Nucleus accumbens (tissue), 56 donors: ENCODE data around the gene ROCK2.

Experiments used
- DNase-seq, 56 donors: peaks; one replicate each; lab custom pipeline; 2025; lab: John Stamatoyannopoulos, UW

ROCK2 gene

GRCh38 chr2:11368059-11368572 lies 23.7 kb upstream of the ROCK2 start:
- peak in 15 of 56 donors; percentile 11 to 62 (median 41) for DNase-seq

DNA sequence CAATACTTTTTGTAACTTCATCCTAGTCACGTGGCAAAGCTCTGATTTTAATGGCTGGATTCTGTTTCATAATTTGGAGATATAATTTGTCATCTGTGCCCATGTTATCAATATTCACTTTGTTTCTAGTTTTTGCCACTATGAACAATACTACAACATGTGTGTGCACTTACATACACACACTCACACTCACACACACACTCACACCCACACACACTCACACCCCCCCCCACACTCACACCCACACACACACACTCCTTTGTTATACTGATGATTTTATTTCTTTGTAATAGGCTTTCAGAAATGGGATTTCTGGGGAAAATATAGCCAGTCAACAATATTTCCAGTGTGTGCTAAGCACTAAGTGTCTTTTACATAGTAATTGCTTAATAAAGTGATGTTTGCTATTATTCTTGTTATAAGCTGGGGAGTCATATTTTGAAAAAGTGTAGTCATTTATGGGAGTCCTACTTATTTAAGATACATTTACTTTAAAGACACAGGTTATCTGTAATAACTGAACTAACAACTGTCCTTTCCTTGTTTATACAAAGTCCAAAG lies 22.8 kb upstream of the ROCK2 start:
- DNase-seq: no peak

DNA sequence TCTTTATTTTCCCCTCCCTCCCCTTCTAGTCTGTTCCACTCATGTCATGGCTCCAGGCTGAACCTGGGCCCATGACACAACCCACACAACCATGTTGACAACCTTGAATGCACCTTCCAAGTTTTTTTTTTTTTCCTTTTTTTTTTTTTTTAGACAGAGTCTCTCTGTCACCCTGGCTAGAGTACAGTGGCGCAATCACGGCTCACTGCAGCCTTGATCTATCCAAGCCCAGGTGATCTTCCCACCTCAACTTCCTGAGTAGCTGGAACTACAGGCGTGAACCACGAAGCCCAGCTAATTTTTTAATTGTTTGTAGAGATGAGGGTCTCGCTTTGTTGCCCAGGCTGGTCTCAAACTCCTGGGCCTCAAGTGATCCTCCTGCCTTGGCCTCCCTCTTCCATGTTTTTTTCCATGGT lies 21.9 kb upstream of the ROCK2 start:
- DNase-seq: no peak

DNA sequence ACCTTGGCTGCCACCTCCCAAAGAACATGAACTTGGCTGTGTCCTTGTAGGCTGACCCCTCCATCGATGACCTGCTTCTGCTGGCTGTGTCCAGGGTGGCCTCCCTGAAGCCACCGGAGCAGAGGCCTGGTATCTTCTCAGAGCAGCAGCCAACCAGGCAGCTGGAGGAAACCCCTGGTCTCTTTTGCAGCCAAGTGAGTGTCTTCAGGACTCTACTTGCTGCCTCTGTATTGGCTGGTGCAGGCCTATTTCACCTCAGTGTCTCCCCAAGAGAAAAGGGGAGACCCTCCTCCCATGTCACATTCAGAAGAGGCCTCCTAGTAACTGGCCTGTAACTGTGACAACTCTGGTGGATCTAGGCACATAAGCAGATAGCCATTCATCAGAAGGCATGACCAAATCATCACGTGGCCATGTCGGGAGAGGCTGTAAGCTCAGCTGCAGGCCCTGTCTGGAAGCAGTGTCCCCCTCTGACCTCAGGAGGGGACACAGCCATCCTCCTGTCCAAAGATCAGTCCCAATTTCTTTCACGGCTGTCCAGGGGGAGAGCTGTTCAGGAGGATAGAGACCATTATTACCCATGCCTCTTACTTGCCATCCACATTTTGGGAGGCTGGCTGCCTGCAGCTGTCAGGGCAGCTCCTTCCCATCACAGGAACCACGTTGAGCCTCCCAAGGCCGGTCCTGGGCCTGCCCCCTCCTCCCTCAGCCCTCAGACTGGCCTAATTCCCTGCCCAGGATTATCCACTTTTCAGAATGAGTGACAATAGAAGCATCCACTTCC lies 20.9 kb upstream of the ROCK2 start:
- DNase-seq: no peak

GRCh38 chr2:11364565-11364887 lies 20.1 kb upstream of the ROCK2 start:
- DNase-seq: no peak

GRCh38 chr2:11363868-11364564 lies 19.6 kb upstream of the ROCK2 start:
- DNase-seq: no peak

GRCh38 chr2:11359865-11360264 lies 15.4 kb upstream of the ROCK2 start:
- DNase-seq: no peak

DNA sequence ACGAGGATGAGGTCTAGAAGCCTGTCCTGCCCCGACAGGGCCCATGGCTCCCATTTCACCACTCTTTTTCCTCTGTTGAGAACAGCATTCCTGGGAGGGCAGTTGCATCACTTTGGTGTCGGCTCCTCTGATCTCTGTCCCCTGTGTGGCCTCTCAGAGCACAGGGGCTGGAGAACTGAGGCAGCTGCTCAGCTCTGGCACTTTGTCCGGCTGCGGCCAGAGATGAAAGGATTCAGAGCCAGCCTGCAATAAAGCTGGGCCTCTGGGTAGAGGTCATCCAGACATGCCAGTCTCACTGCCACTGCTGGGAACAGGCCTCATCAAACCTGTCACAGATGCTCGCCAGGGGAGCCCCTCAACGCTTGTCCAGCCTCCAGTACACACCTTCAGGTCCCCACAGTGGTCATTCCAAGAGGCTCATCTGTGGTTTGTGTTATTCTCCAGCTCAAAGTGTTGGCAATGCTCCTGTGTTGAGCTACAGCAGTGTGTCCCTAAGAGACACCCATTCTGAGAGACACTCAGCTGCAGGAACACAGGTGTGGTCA lies 13.1 kb upstream of the ROCK2 start:
- DNase-seq: no peak

DNA sequence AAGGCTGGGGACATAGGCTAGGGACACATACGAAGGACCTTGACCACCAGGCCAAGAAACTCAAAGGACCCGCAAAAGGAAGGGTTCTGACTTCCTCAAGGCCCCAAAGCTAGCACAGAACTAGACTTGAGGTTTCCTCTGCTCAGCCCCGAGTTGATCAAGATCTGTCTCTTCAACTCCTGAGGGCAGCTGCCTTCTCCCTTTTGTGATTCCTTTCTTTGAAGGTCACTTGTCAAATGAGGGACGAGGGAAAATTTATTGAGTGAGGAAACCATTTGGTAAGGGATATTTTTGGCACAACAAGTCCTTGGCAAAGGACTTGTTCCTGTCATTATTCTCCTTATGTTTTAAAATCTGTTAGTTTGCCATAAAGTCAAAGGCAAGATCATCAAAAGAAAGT lies 12.3 kb upstream of the ROCK2 start:
- DNase-seq: no peak

- DNase-seq: peak in 1 of 56 donors; percentile 31
These were observed 11.0 kb upstream of the ROCK2 start for GRCh38 chr2:11355194-11356053.

GRCh38 chr2:11354363-11355154 lies 10.1 kb upstream of the ROCK2 start:
- no peak for DNase-seq

DNA sequence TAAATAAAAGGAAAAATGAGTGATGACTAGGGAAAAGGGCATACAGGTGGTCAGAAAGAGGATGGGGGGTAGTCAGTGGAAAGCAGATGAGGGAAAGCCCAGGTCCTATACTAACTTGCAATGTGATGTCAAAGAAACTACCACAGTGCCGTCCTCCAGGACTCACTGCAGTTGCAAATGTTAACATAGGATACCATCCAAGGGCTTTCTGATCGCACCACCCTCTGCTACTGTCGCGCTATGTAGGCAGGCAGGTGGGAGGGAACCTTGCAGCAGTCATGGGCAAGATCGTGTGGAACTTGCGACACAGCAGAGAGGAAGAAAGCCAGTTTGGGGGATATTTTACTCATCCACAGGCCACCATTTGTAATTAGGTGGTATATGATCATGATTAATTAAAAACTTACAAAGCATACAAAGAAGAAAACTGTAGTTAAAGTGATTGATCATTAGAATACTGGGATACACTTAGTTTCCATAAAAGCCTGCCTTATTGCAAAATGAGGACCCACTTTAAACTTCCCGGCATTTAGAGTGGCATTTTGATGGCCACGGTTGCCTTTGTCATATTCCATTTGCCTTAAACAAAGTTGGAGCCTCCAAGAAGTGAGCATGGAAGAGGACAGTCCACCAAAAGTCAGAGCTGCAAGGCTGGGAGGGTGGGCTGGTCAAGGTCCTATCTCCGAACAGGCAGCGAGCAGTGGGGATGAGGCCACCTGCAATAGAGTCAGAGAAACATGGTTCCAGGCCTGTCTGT lies 8.5 kb upstream of the ROCK2 start:
- DNase-seq: peak in 1 of 56 donors; percentile 16

DNA sequence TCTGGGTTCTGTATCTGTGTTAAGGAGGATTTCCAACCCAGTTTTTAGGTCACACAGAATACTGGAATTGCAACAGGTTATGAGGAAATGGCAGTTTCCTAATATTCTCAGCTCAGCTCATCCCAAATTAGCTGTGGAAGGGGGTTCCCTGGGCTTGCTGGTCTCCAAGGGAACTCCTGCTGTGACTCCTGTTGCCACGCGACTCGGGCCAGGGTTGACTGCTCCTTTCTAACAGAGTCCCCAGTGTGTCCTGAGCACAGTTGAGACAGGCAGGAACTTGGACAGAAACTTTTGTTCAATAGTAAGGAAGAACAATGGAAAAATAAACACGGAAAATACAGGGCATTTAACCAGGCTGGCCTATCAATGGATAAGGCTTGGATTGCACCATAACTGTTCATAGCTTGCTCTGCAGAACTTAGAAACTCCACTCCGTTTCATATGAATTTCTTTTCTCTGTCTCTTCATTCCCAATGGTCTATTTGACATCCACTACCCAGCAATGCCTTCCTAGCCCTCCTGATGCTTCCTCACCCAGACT lies 3.8 kb upstream of the ROCK2 start:
- peak in 7 of 56 donors; percentile 6 to 45 (median 20) for DNase-seq

DNA sequence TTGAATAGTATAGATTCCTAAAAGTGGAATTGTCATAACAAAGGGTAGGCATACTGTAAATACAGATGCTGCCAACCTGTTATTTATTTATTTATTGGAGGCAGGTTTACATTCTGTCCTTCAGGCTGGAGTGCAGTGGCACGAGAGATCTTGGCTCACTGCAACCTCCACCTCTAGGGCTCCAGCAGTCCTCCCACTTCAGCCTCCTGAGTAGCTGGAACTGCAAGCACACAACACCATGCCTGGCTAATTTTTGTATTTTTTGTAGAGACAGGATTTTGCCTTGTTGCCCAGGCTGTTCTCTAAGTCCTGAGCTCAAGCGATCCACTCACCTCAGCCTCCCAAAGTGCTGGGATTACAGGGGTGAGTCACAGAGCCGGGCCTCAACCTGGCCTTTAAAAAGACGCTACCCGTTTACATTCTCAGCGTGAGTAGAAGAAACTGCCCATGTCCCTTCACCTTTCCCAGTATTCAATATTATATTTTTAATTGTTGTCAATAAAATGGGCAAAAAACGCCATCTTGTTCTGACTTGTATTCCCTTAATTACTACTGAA lies 3.0 kb upstream of the ROCK2 start:
- DNase-seq: no peak

GRCh38 chr2:11346023-11346482 lies 1.6 kb upstream of the ROCK2 start:
- DNase-seq: no peak

GRCh38 chr2:11344956-11345677 lies 681 bp upstream of the ROCK2 start:
- DNase-seq: peak in 26 of 56 donors; percentile 29 to 79 (median 59)

DNA sequence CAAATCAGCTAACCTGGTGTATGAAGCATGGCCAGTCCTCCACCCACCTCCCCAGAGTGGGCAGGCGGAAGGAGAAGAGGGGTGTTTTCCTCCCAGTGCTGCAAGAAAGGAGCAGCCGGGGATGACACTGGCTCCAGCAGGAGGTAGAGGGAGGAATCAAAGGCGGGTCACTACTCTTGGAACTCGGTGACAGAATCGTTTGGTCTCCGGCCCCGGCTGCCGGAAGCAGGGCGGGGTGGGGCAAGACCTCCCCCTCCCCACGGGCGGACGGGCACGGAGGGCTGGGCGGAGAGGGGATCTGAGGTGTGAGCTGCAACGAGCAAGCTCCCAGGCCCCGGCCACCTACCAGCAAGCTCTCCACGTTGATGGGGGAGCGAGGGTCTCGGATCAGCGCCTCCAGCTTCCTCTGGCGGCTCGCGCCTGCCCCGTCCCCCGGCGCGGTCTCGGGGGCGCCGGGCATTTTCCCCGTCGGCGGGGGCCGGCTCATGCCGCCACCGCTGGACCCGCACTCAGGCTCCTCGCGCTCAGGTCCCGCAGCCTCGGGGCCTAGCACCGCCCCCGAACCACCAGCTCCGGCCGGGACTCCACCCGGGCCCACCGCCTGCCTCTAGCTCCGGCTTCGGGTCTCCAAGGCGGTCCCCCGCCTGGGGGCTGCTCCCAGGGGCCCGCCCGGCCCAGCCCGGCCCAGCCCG lies 640 bp downstream of the ROCK2 start:
- peak in 24 of 56 donors; percentile 13 to 71 (median 32) for DNase-seq
